CD4-positive, alpha-beta T cell treated with Interleukin-15 for 4 hours (primary cell): ENCODE results near the gene TMEM151A.
"Not testable (repeated sequence)": the region's sequence is repeated elsewhere in the genome, so short reads cannot be mapped to it uniquely, and the experiment has no call there.

Experiments
- DNase-seq: peaks from one replicate; pipeline ENCODE4 v3.0.0-alpha.2; 2020; ENCODE audit warnings: low spot score

Gene TMEM151A

DNA sequence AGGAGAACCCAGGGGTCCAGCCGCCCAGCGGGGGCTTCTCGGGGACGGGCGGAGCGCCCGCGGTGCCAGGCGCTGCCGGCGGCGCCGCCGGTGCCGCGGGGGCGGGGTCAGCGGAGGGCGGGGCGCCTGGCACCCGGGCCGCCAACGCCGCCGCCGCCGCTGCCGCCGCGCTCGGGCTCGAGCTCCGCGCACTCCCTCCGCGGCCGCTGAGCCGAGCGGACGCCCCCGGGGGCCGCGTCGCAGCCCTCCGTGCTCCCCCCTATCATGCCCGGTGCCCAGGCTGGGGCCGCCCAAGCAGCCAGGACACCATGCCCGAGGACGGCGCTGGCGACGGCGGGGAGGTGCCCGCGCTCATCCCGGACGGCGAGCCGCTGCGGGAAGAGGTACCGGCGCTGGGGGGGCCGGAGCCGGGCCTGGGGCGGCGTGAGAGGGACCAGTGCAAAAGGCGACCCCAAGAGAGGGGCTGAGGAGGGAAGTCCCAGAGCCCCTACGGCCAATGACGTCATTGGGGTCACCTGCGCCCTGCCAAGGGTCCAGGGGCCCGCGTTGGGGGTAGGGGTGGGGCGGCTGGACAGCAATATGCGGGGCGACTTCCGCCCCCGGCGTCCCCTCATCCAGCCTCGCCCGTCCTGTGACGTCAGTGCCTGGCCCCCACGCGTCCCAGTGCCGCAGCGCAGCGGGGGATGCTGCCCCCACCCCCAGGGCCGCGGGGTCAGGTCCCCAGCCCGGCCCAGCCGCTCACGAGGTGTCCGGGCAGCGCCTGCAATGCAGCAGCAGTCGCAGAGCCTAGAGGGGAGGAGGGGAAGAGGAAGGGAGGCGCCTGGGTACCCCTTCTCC lies at the start of gene TMEM151A:
TSS of gene TMEM151A (plus strand) at position 189 of the 837 bp plus-strand sequence. CDS start at position 309, 120 bp downstream.
- DNase-seq: no peak

DNA sequence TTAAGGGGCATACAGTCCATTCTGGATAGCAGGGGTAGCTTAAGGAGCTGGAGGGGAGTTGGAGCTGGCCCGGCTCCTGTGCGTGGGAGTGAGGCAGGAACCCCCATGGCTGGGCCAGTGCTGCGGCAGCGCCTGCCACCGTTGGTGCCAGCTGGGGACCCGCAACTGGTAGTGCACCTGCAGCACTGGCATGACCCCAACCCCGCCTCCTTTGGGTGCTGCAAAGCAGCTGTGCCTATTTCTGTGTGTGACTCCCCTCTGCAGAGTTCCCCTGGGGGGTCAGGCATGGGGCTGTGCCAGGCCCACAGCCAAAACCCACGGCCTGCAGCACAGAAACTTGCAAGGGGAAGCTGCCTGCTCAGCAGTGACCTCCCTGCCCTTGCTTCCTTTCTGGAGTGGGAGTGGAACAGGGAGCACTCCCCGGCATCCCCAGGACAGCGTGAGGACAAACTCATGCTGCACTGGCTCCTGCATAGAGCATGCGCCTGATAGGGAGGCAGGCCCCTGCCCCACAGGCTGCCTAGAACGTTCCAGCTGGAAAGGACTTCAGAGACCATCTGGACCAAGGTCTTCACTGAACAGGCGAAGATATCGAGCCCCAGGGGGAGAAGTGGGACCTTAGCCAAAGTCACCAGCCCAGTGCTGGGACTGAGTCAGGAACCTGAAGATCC lies 49.5 kb upstream of the TMEM151A start:
- DNase-seq: no peak

GRCh38 chr11:66243782-66244535 lies 47.7 kb upstream of the TMEM151A start:
- no peak for DNase-seq

GRCh38 chr11:66247295-66247694 lies 44.4 kb upstream of the TMEM151A start:
- DNase-seq: no peak

DNA sequence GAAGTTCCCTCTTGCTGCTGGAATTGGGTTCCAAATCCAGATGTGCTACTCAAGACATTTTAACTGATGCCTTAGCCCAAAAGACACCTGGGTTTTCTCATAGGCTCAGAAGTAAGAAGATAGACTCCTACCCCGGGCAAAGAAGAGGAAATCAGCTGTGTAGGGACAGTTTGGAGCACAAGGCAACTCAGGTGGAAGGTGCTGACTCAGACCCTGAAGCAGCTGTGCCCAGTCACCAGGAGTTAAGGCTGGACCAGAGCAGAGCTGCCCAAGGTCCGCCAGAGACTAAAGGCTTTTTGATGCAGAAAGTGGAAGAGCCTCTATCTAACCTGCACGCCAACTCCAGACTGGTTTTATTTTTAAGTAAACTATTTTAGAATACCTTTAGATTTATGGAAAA lies 43.9 kb upstream of the TMEM151A start:
- no peak for DNase-seq

- DNase-seq: no peak
Observed at GRCh38 chr11:66248903-66249302, 42.8 kb upstream of the TMEM151A start.

DNA sequence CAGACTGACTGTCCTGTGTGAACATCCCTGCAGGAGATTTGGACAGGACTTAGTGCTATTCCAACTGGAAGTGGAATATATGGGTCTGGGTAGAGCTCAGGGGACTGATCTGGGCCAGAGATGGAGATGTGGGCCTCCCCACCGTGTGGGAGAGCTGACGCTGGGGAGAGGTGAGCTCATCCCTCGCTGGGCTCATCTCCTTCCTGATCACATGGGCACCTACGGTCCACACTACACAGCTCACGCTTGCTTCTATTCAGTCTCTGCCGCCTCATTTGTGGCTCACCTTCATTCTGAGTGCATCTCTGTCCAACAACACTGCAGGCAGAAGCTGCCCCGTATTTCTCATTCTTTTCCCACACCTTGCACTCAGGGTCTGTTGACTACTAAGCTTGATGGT lies 39.9 kb upstream of the TMEM151A start:
- no peak for DNase-seq

DNA sequence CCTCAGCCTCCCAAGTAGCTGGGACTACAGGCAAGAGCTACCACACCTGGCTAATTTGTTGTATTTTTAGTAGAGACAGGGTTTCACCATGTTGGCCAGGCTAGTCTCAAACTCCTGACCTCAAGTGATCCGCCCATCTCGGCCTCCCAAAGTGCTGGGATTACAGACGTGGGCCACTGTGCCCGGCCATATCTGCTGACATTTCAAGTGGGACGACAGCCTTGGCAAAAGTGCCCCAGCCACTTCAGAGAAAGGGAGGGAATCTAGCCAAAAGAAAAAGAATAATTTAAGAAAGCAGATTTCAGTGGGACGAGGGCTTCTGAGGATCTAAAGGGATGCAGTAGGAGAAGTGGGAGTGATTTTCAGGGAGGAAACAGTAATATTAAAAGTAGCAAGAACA lies 38.6 kb upstream of the TMEM151A start:
- not testable (repeated sequence) for DNase-seq

- no peak for DNase-seq
Observed at GRCh38 chr11:66258473-66258893, 33.2 kb upstream of the TMEM151A start.

GRCh38 chr11:66259225-66259624 lies 32.5 kb upstream of the TMEM151A start:
- DNase-seq: no peak

DNA sequence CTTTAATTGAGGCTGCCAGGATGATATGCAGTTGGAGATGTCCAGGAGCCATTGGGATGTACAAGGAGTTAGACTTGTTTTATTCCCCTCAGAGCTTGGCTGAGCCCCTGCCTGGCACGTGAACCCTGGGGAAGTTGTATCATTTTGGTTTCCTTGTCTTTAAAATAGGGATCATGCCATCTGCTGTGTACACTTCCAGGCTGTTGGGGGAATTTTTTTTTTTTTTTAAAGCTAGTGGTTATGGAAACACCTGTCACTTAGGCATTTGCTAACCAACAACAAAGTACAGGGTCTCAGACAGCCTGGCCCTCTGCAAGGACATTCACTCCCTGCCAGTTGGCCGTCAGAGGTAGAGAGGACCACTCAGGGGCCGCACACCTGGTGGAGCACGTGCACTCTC lies 31.7 kb upstream of the TMEM151A start:
- DNase-seq: no peak

- DNase-seq: no peak
Observed at GRCh38 chr11:66261578-66261977, 30.1 kb upstream of the TMEM151A start.

DNA sequence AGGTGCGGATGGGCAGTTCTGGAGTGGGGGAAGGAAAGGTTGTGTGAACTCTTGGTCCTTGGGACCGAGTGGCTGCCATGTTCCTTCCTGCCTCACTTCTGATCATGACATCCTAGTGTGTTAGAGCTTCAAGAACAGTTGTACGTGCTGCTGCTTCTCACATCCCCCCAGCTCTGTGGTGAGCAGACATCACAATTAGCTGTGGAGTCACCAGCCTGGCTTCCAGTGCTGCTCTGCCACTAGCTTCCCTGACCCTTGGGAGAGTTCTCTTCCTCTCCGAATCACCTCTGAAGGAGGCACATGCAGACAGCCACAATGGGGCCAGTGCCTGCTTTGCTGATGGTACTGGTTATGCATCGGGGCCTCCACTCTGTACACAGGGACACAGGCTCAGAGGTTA lies 29.5 kb upstream of the TMEM151A start:
- DNase-seq: no peak

GRCh38 chr11:66262696-66263095 lies 29.0 kb upstream of the TMEM151A start:
- no peak for DNase-seq

DNA sequence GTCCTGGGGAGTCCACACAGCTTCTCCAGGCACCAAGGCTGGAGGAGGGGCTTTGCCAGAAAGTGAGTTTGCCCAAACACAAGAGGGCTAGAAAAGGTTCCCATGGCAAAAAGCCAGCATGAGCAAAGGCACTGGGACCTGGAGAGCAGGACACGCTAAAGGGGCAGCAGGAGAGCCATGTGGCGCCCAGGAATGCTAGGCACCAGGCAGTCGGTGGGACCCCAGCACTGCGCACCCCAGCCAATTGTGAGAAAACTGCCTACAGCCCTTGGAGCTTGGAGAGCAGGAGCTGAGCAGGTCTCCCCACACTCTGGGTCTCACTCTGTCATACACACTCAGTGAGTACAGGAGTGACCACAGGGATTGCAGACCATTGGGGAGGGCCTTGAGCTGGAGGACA lies 28.5 kb upstream of the TMEM151A start:
- DNase-seq: no peak

GRCh38 chr11:66263785-66264184 lies 27.9 kb upstream of the TMEM151A start:
- no peak for DNase-seq

GRCh38 chr11:66264383-66264782 lies 27.3 kb upstream of the TMEM151A start:
- no peak for DNase-seq

- DNase-seq: peak; percentile 31
Observed at GRCh38 chr11:66264914-66265313, 26.8 kb upstream of the TMEM151A start.

- no peak for DNase-seq
Observed at GRCh38 chr11:66265531-66266377, 25.9 kb upstream of the TMEM151A start.

GRCh38 chr11:66266378-66267038 lies 25.2 kb upstream of the TMEM151A start:
- DNase-seq: no peak

- DNase-seq: no peak
Observed at GRCh38 chr11:66267039-66267378, 24.7 kb upstream of the TMEM151A start.
